K562 (cell line): ENCODE results near the gene ZNF566. TPM values are rescaled to one million over a fixed set of nuclear protein-coding genes. Genes with fewer than 3 reads are reported as not detected.

Source experiments
- ATAC-seq: fragments of 200-7000 bp; cut with Tn5 transposase; 3 replicates; pipeline ENCODE4 v1.9.1; 2020; ENCODE audit warnings: moderate library complexity
- BruUV-seq: library from RNA; stranded (reverse); fragments of 400-500 nt; replicated peaks from 2 replicates; lab custom pipeline; 2021; lab: Mats Ljungman, UMichigan
- CTCF ChIA-PET: fragments of 300-600 bp; formaldehyde crosslinking; extraction: SDS; loops from one replicate; lab custom pipeline; 2021; ENCODE audit warnings: low intra/inter-chr PET ratio; lab: Yijun Ruan, JAX
- POLR2A ChIA-PET: fragments of 300-600, 350-650 bp; sonication (Branson Sonifier 250); formaldehyde crosslinking; extraction: SDS; loops from one replicate; lab custom pipeline; 2021; ENCODE audit warnings: antibody characterized with exemption, inconsistent platforms; lab: Yijun Ruan, JAX
- DNase-seq, 4 experiments: peaks; one replicate each; pipeline versions ENCODE4 v3.0.0 to v3.0.0-alpha.2; 2011 to 2018; ENCODE audit warnings: low spot score in 3 of 4, mixed read lengths in 3 of 4; ENCODE audit errors: extremely low read depth in 1 of 4
- FAIRE-seq: peaks from 2 replicates; lab custom pipeline; 2011; peaks lifted over from hg19 to GRCh38; lab: Jason Lieb, UNC
- H2AFZ ChIP-seq: 2 replicates; pipeline ENCODE4 v1.6.0; 2011; ENCODE audit warnings: low read depth, low read length, control low read depth, inconsistent platforms
- H3K27ac ChIP-seq: fragments of 200-600 bp; 3 replicates; pipeline ENCODE4 v1.8.0; 2011; ENCODE audit warnings: low read depth, mild to moderate bottlenecking, control low read depth, inconsistent platforms, low read length, moderate library complexity, mixed read lengths; ENCODE audit errors: extremely low read depth
- H3K27me3 ChIP-seq, 2 experiments: fragments of 300-600 bp in 1 of 2; 2 replicates in 1 of 2; 3 replicates in 1 of 2; pipeline versions ENCODE4 v1.6.0 to v1.8.0; 2011; ENCODE audit warnings: inconsistent platforms in 2 of 2, low read length in 2 of 2, mild to moderate bottlenecking in 1 of 2, mixed read lengths in 1 of 2, moderate library complexity in 1 of 2; ENCODE audit not compliant: control insufficient read depth in 2 of 2, insufficient read depth in 2 of 2
- H3K36me3 ChIP-seq: fragments of 300-600 bp; 3 replicates; pipeline ENCODE4 v1.8.0; 2011; ENCODE audit warnings: mild to moderate bottlenecking, low read length, inconsistent platforms; ENCODE audit not compliant: control insufficient read depth, insufficient read depth
- H3K4me1 ChIP-seq, 2 experiments: fragments of 200-600 bp in 1 of 2; replicated peaks in 1 of 2; 2 replicates in 1 of 2; 3 replicates in 1 of 2; pipeline versions ENCODE4 v1.5.1 to v1.8.0; 2011; ENCODE audit warnings: inconsistent platforms in 2 of 2, low read length in 2 of 2, mild to moderate bottlenecking in 1 of 2, mixed read lengths in 1 of 2, moderate library complexity in 1 of 2; ENCODE audit not compliant: control insufficient read depth in 2 of 2, insufficient read depth in 2 of 2
- H3K4me2 ChIP-seq: 2 replicates; pipeline ENCODE4 v1.6.1; 2011; ENCODE audit warnings: low read length, control low read depth, inconsistent platforms, mixed read lengths; ENCODE audit not compliant: insufficient read depth
- H3K4me3 ChIP-seq: fragments of 200-600 bp; sonication (generic), shearing (Covaris generic); 2 replicates; pipeline ENCODE4 v1.5.1; 2016; ENCODE audit warnings: control low read depth, inconsistent platforms
- H3K79me2 ChIP-seq: fragments of 200-600 bp; 3 replicates; pipeline ENCODE4 v1.8.0; 2011; ENCODE audit warnings: low read length, inconsistent platforms; ENCODE audit not compliant: control insufficient read depth, insufficient read depth
- H3K9ac ChIP-seq, 2 experiments: 2 replicates each; pipeline versions ENCODE4 v1.6.0 to v1.6.1; 2011; ENCODE audit warnings: low read depth in 2 of 2, low read length in 2 of 2, control low read depth in 1 of 2, inconsistent platforms in 1 of 2, mild to moderate bottlenecking in 1 of 2, mixed read lengths in 1 of 2; ENCODE audit not compliant: insufficient read depth in 1 of 2
- H3K9me1 ChIP-seq: one replicate; pipeline ENCODE4 v1.6.0; 2011; ENCODE audit warnings: inconsistent platforms, mild to moderate bottlenecking, low read length, moderate library complexity; ENCODE audit not compliant: control insufficient read depth, insufficient read depth
- H3K9me3 ChIP-seq: replicated peaks from 2 replicates; pipeline ENCODE4 v1.5.1; 2011; ENCODE audit warnings: low read depth, low read length, inconsistent platforms; ENCODE audit not compliant: control insufficient read depth, insufficient read depth
- H4K20me1 ChIP-seq: replicated peaks from 2 replicates; pipeline ENCODE4 v1.6.1; 2011; ENCODE audit warnings: low read length, inconsistent platforms, mixed read lengths; ENCODE audit not compliant: control insufficient read depth, insufficient read depth
- FOXJ2 ChIP-seq: fragments of 200-800 bp; sonication (Bioruptor generic); IDR thresholded peaks from 2 replicates; pipeline ENCODE4 v1.6.1; 2016; ENCODE audit warnings: missing genetic modification characterization, missing compliant biosample characterization
- TCFL5 ChIP-seq: fragments of 250-450 bp; sonication (Bioruptor Pico); conservative IDR thresholded peaks from 2 replicates; pipeline ENCODE4 v1.6.1; 2021; ENCODE audit warnings: mild to moderate bottlenecking, moderate library complexity, matching md5 sums
- ZBTB17 ChIP-seq: fragments of 450-650 bp; formaldehyde crosslinking; IDR thresholded peaks from 2 replicates; pipeline ENCODE4 v1.4.0; 2020; ENCODE audit warnings: mild to moderate bottlenecking
- WGBS: fragments of 100-300 bp; shearing (Covaris generic); methylation state at CpG from one replicate; pipeline ENCODE4 v1.1.6; 2016; ENCODE audit warnings: low coverage, mixed read lengths; ENCODE audit not compliant: insufficient coverage; ENCODE audit errors: missing lambda C conversion rate; 5-methylcytosine and 5-hydroxymethylcytosine counted together
- in situ Hi-C: fragments of 300-500 bp; cut with MboI; formaldehyde crosslinking; loops from 4 replicates; pipeline ENCODE4 v1.15.0; 2018; ENCODE audit warnings: inconsistent platforms, mixed read lengths
- intact Hi-C: fragments of 100-400 bp; cut with micrococcal nuclease; formaldehyde crosslinking; loops from 2 replicates; pipeline ENCODE4 v1.14.2; 2022
- polyA plus RNA-seq, 8 experiments: library from polyadenylated mRNA; depleted of rRNA in 4 of 8; stranded (reverse) in 5 of 8; unstranded in 3 of 8; fragments of >200 nt; fragmentation: Nextera tagmentation in 2 of 8; fragmentation: Illumina TruSeq in 1 of 8; extraction: Ambion mirVana in 2 of 8; extraction: Trizol in 1 of 8; gene quantifications; 2 replicates each; pipeline versions ENCODE4 v1.2.1 to v1.2.3, GENCODE V29; 2011 to 2014; ENCODE audit warnings: inconsistent platforms in 1 of 8, missing spikeins in 1 of 8
- total RNA-seq, 7 experiments: library from RNA; depleted of rRNA in 6 of 7; stranded (reverse); fragments of >200 nt in 6 of 7; fragmentation: Illumina TruSeq in 2 of 7; extraction: Trizol in 2 of 7; gene quantifications; 2 replicates each; pipeline versions ENCODE4 v1.2.1 to v1.2.3, GENCODE V29; 2011 to 2021; ENCODE audit warnings: low replicate concordance in 1 of 7
- TF ChIP-seq, protein P1 (sequence below), 2 experiments: fragments of 450-650 bp; IDR thresholded peaks; 2 replicates each; pipeline ENCODE4 v1.6.1; 2016; ENCODE audit warnings: mild to moderate bottlenecking in 2 of 2, borderline replicate concordance in 1 of 2, low read depth in 1 of 2, moderate library complexity in 1 of 2
- TF ChIP-seq, protein P2 (sequence below): fragments of 250-450 bp; sonication (Bioruptor Pico); IDR thresholded peaks from 2 replicates; pipeline ENCODE4 v1.4.0; 2020

ZNF566 gene
- total and polyA plus RNA-seq, 9 of the 15 experiments (the other 6 are each of a cell fraction or from before 2014, with no cell fraction given) = 5.5 to 11.4 (median 9.7) TPM

DNA sequence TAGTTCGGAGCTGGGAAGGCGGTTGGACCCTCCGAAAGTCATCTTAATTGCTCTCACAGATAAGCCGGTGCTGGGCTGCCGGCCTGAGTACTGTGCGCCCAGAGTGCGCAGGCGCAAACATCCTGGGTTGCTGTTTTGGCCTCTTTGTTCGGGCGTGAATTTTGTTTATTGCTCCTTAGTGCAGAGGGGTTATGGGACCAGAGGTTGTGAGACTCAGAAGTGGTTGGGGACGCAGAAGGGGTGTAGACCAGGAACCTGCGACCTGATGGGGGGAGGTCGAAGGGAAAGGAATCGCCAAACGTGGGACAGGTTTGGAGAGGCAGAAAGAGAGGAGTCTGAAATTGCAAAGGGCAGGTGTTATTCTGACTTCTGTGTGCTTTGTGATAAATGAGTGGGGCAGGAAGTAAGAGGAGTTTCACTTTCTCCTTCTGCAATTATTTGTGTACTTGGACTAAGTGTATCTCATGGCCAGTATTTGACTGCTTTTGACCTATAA, 607 bp upstream of the ZNF566 start:
- DNase-seq (peak; percentile 84 to 93 (median 88)), ATAC-seq (peak; percentile 91), FAIRE-seq (no peak)
- Histone ChIP-seq H3K9ac (peak overlapping the region; percentile 88 to 99), H3K4me1 (peaks cover 4 to 11% of the 10 kb centered on the region in 2 experiments; a peak in 3 of 5 replicates), H3K27me3 (no peaks in the 10 kb centered on the region), H3K27ac (peak overlapping the region; percentile 91), H3K36me3 (no peaks in the 10 kb centered on the region), H3K9me1 (no peaks in the 10 kb centered on the region), H3K4me2 (peak overlapping the region; percentile 100), H3K79me2 (peaks cover 29% of the 10 kb centered on the region), H3K9me3 (0 out of 2 replicates have a peak, but pooled peaks cover 3% of the 10 kb centered on the region), H4K20me1 (no peaks in the 10 kb centered on the region), H2AFZ (peak overlapping the region; percentile 92), H3K4me3 (peak overlapping the region; percentile 57)
- in situ Hi-C loops (no loop called here), intact Hi-C loops (loop anchor here (5.0 kb wide), 1 partner anchor 298 kb away; no protein-coding TSS in a partner anchor)
- ChIA-PET POLR2A (interaction anchor here (0.6 to 2.4 kb wide), 16 partner anchors 8 to 282 kb away, joined by 3 to 11 read pairs (median 3); partner anchors contain the start of genes ZFP14, ZNF146, ZNF260 and ZNF567), CTCF (interaction anchor here (0.5 kb wide), 1 partner anchor 300 kb away, joined by 4 read pairs; no protein-coding TSS in a partner anchor)
- BruUV-seq = TSS peak; percentile 97
- 19% methylated on average over 15 of the region's 15 CpGs for WGBS
- TF ChIP-seq, protein P1, sequence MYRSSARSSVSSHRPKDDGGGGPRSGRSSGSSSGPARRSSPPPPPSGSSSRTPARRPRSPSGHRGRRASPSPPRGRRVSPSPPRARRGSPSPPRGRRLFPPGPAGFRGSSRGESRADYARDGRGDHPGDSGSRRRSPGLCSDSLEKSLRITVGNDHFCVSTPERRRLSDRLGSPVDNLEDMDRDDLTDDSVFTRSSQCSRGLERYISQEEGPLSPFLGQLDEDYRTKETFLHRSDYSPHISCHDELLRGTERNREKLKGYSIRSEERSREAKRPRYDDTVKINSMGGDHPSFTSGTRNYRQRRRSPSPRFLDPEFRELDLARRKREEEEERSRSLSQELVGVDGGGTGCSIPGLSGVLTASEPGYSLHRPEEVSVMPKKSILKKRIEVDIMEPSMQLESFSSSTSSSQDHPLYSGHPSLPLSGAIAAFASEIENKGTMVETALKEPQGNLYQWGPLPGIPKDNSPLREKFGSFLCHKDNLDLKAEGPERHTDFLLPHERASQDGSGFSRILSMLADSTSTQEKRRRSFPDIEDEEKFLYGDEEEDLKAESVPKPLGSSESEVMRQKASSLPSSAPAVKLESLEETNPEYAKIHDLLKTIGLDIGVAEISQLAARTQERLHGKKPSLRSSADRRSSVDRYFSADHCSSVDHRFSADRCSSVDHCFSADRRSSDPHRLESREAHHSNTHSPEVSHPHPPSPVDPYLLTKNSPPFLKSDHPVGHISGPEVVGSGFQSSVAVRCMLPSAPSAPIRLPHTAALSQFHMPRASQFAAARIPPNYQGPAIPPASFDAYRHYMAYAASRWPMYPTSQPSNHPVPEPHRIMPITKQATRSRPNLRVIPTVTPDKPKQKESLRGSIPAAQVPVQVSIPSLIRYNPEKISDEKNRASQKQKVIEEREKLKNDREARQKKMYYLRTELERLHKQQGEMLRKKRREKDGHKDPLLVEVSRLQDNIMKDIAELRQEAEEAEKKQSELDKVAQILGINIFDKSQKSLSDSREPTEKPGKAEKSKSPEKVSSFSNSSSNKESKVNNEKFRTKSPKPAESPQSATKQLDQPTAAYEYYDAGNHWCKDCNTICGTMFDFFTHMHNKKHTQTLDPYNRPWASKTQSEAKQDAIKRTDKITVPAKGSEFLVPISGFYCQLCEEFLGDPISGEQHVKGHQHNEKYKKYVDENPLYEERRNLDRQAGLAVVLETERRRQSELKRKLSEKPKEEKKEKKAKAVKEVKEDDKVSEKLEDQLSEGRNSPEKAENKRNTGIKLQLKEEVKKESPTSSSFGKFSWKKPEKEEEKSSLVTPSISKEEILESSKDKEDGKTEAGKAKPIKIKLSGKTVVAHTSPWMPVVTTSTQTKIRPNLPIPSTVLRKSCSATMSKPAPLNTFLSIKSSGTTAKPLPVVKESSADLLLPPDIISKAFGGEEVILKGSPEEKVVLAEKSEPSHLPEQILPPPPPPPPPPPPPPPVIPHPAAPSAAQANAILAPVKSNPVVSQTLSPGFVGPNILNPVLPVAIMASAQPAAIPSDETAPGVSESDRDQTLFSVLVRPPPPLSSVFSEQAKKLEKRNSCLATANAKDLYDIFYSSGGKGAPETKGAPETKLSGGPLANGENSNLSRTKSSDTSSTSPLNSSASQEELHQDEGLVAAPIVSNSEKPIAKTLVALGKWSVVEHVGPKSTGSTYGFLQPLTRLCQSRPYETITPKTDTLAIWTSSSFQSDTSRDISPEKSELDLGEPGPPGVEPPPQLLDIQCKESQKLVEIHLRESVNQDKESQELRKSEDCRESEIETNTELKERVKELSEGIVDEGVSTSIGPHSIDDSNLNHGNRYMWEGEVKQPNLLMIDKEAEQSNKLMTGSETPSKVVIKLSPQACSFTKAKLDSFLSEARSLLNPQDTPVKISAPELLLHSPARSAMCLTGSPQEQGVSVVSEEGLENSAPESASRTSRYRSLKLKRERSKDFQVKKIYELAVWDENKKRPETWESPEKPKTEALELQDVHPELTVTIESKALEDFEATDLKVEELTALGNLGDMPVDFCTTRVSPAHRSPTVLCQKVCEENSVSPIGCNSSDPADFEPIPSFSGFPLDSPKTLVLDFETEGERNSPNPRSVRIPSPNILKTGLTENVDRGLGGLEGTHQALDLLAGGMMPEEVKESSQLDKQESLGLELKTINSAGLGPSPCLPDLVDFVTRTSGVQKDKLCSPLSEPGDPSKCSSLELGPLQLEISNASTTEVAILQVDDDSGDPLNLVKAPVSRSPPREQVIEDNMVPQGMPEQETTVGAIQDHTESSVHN (IDR thresholded peaks at IDR 0.05; ENCODE audit: borderline replicate concordance in 1 of 2, low read depth in 1 of 2) = no peak
- TF ChIP-seq ZBTB17 (no peak), FOXJ2 (tag) (no peak), TCFL5 (CRISPR knock-in tag) (no peak)
- TF ChIP-seq, protein P2, sequence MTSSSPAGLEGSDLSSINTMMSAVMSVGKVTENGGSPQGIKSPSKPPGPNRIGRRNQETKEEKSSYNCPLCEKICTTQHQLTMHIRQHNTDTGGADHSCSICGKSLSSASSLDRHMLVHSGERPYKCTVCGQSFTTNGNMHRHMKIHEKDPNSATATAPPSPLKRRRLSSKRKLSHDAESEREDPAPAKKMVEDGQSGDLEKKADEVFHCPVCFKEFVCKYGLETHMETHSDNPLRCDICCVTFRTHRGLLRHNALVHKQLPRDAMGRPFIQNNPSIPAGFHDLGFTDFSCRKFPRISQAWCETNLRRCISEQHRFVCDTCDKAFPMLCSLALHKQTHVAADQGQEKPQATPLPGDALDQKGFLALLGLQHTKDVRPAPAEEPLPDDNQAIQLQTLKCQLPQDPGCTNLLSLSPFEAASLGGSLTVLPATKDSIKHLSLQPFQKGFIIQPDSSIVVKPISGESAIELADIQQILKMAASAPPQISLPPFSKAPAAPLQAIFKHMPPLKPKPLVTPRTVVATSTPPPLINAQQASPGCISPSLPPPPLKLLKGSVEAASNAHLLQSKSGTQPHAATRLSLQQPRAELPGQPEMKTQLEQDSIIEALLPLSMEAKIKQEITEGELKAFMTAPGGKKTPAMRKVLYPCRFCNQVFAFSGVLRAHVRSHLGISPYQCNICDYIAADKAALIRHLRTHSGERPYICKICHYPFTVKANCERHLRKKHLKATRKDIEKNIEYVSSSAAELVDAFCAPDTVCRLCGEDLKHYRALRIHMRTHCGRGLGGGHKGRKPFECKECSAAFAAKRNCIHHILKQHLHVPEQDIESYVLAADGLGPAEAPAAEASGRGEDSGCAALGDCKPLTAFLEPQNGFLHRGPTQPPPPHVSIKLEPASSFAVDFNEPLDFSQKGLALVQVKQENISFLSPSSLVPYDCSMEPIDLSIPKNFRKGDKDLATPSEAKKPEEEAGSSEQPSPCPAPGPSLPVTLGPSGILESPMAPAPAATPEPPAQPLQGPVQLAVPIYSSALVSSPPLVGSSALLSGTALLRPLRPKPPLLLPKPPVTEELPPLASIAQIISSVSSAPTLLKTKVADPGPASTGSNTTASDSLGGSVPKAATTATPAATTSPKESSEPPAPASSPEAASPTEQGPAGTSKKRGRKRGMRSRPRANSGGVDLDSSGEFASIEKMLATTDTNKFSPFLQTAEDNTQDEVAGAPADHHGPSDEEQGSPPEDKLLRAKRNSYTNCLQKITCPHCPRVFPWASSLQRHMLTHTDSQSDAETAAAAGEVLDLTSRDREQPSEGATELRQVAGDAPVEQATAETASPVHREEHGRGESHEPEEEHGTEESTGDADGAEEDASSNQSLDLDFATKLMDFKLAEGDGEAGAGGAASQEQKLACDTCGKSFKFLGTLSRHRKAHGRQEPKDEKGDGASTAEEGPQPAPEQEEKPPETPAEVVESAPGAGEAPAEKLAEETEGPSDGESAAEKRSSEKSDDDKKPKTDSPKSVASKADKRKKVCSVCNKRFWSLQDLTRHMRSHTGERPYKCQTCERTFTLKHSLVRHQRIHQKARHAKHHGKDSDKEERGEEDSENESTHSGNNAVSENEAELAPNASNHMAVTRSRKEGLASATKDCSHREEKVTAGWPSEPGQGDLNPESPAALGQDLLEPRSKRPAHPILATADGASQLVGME = no peak
